GM11168 (cell line): ENCODE results near the gene SETD1B.

ENCODE experiments used
- in situ Hi-C: fragments of 300-500 bp; cut with MboI; formaldehyde crosslinking; loops from one replicate; pipeline ENCODE4 v1.12.0; 2022; ENCODE audit warnings: low sequenced_read_pairs; ENCODE audit not compliant: unreplicated experiment

The SETD1B gene

GRCh38 chr12:121793838-121794533, 9.8 kb upstream of the SETD1B start:
- in situ Hi-C loops, result loop anchor here (10.0 kb wide), 1 partner anchor 99 kb away; no protein-coding TSS in a partner anchor

- in situ Hi-C loops, result loop anchor here (10.0 kb wide), 1 partner anchor 100 kb away; no protein-coding TSS in a partner anchor
Measured at GRCh38 chr12:121794534-121795033, 9.2 kb upstream of the SETD1B start.

GRCh38 chr12:121795034-121795968, 8.5 kb upstream of the SETD1B start:
- in situ Hi-C loops, result loop anchor here (10.0 kb wide), 1 partner anchor 100 kb away; no protein-coding TSS in a partner anchor

- in situ Hi-C loops, result loop anchor here (10.0 kb wide), 1 partner anchor 102 kb away; no protein-coding TSS in a partner anchor
Measured at GRCh38 chr12:121796855-121797751, 6.7 kb upstream of the SETD1B start.

GRCh38 chr12:121797937-121798786, 5.6 kb upstream of the SETD1B start:
- in situ Hi-C loops, result loop anchor here (10.0 kb wide), 1 partner anchor 103 kb away; no protein-coding TSS in a partner anchor

- in situ Hi-C loops, result loop anchor here (10.0 kb wide), 1 partner anchor 104 kb away; no protein-coding TSS in a partner anchor
Measured at GRCh38 chr12:121798787-121799155, 5.0 kb upstream of the SETD1B start.

- in situ Hi-C loops, result loop anchor here (10.0 kb wide), 1 partner anchor 104 kb away; no protein-coding TSS in a partner anchor
Measured at GRCh38 chr12:121799156-121799841, 4.5 kb upstream of the SETD1B start.

- in situ Hi-C loops, result loop anchor here (10.0 kb wide), 1 partner anchor 105 kb away; no protein-coding TSS in a partner anchor
Measured at GRCh38 chr12:121799842-121800693, 3.7 kb upstream of the SETD1B start.

GRCh38 chr12:121800694-121801594, 2.9 kb upstream of the SETD1B start:
- in situ Hi-C loops, result no loop called here

- in situ Hi-C loops, result no loop called here
Measured at GRCh38 chr12:121801595-121802484, 2.0 kb upstream of the SETD1B start.

- in situ Hi-C loops, result no loop called here
Measured at GRCh38 chr12:121802485-121802842, 1.3 kb upstream of the SETD1B start.

- in situ Hi-C loops, result no loop called here
Measured at GRCh38 chr12:121802843-121803698, 738 bp upstream of the SETD1B start.

GRCh38 chr12:121804417-121805111, 755 bp downstream of the SETD1B start:
- in situ Hi-C loops, result no loop called here
